ENCODE measurements around the gene VIL1. TPM values are rescaled to one million over a fixed set of nuclear protein-coding genes. Genes with fewer than 3 reads are reported as not detected.

Gene VIL1
- total and polyA plus RNA-seq, 4 donors = 0.06 to 0.77 (median 0.15) TPM

DNA sequence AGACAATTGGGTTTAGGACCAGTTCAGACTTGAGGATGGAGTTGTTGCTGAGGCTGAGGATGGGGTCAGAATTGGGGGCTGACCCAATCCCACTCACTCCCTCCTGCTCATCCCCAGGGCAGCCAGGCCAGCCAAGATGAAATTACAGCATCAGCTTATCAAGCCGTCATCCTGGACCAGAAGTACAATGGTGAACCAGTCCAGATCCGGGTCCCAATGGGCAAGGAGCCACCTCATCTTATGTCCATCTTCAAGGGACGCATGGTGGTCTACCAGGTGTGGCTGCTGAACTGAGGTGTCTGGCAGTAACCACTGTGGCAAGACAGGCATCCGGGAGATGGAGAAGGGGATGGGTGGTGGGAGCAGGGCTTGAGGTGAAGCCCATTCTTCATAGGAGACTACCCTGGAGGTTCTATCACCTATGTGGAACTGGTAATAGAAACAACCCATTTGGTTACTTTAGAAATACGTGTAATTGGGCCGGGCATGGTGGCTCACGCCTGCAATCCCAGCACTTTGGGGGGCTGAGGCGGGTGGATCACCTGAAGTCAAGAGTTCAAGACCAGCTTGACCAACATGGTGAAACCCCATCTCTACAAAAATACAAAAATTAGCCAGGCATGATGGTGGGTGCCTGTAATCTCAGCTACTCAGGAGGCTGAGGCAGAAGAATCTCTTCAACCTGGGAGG, 13.9 kb downstream of the VIL1 start:
- DNase-seq (no peak), ATAC-seq (ENCODE audit: insufficient read depth, low FRiP score) (no peak)
- H3K4me1 ChIP-seq (ENCODE audit: control insufficient read depth in 5 of 5, insufficient read depth in 5 of 5, low read length in 5 of 5) = no peaks in the 10 kb centered on the region
- no peak overlapping the region for H3K27ac ChIP-seq (ENCODE audit: low read depth in 1 of 2, low read length in 1 of 2)
- no peaks in the 10 kb centered on the region for H3K36me3 ChIP-seq (ENCODE audit: control insufficient read depth in 4 of 4, insufficient read depth in 4 of 4, low read length in 4 of 4)
- no peaks in the 10 kb centered on the region for H3K27me3 ChIP-seq (ENCODE audit: control insufficient read depth in 3 of 3, insufficient read depth in 3 of 3, low read length in 2 of 3)
- H3K9ac ChIP-seq (ENCODE audit: insufficient read depth in 1 of 2, low read length in 2 of 2) = no peak overlapping the region
- H3K4me3 ChIP-seq = no peak overlapping the region
- 95 to 97% methylated on average over 8 of the region's 8 CpGs for WGBS, 2 donors
- H3K9me3 ChIP-seq (ENCODE audit: control insufficient read depth in 4 of 4, insufficient read depth in 3 of 4, low read length in 3 of 4) = no peaks in the 10 kb centered on the region
- TF ChIP-seq, protein P1, sequence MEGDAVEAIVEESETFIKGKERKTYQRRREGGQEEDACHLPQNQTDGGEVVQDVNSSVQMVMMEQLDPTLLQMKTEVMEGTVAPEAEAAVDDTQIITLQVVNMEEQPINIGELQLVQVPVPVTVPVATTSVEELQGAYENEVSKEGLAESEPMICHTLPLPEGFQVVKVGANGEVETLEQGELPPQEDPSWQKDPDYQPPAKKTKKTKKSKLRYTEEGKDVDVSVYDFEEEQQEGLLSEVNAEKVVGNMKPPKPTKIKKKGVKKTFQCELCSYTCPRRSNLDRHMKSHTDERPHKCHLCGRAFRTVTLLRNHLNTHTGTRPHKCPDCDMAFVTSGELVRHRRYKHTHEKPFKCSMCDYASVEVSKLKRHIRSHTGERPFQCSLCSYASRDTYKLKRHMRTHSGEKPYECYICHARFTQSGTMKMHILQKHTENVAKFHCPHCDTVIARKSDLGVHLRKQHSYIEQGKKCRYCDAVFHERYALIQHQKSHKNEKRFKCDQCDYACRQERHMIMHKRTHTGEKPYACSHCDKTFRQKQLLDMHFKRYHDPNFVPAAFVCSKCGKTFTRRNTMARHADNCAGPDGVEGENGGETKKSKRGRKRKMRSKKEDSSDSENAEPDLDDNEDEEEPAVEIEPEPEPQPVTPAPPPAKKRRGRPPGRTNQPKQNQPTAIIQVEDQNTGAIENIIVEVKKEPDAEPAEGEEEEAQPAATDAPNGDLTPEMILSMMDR (IDR thresholded peaks at IDR 0.05; ENCODE audit: control extremely low read depth, extremely low read depth) = no peak

- Histone ChIP-seq H3K27ac (ENCODE audit: low read depth in 1 of 2, low read length in 1 of 2) (no peak overlapping the region), H3K9me3 (ENCODE audit: control insufficient read depth in 4 of 4, insufficient read depth in 3 of 4, low read length in 3 of 4) (no peaks in the 10 kb centered on the region), H3K27me3 (ENCODE audit: control insufficient read depth in 3 of 3, insufficient read depth in 3 of 3, low read length in 2 of 3) (no peaks in the 10 kb centered on the region), H3K4me1 (ENCODE audit: control insufficient read depth in 5 of 5, insufficient read depth in 5 of 5, low read length in 5 of 5) (peaks cover 0 to 6% (median 0%) of the 10 kb centered on the region in 5 donors), H3K9ac (ENCODE audit: insufficient read depth in 1 of 2, low read length in 2 of 2) (no peak overlapping the region), H3K36me3 (ENCODE audit: control insufficient read depth in 4 of 4, insufficient read depth in 4 of 4, low read length in 4 of 4) (no peaks in the 10 kb centered on the region), H3K4me3 (no peak overlapping the region)
- ATAC-seq (ENCODE audit: insufficient read depth, low FRiP score) (no peak), DNase-seq (no peak)
- WGBS, 2 donors = 92 to 94% methylated on average over 9 of the region's 9 CpGs
- TF ChIP-seq, protein P1 (IDR thresholded peaks at IDR 0.05; ENCODE audit: control extremely low read depth, extremely low read depth) = no peak
Measured at GRCh38 chr2:218434456-218434855, 15.5 kb downstream of the VIL1 start.

GRCh38 chr2:218435003-218435982, 16.4 kb downstream of the VIL1 start:
- H3K27ac ChIP-seq (ENCODE audit: low read depth in 1 of 2, low read length in 1 of 2) = no peak overlapping the region
- H3K36me3 ChIP-seq (ENCODE audit: control insufficient read depth in 4 of 4, insufficient read depth in 4 of 4, low read length in 4 of 4) = no peaks in the 10 kb centered on the region
- ATAC-seq (ENCODE audit: insufficient read depth, low FRiP score) (no peak), DNase-seq (no peak)
- no peaks in the 10 kb centered on the region for H3K9me3 ChIP-seq (ENCODE audit: control insufficient read depth in 4 of 4, insufficient read depth in 3 of 4, low read length in 3 of 4)
- H3K4me1 ChIP-seq (ENCODE audit: control insufficient read depth in 5 of 5, insufficient read depth in 5 of 5, low read length in 5 of 5) = peaks cover 0 to 6% (median 0%) of the 10 kb centered on the region in 5 donors
- no peaks in the 10 kb centered on the region for H3K27me3 ChIP-seq (ENCODE audit: control insufficient read depth in 3 of 3, insufficient read depth in 3 of 3, low read length in 2 of 3)
- no peak overlapping the region for H3K9ac ChIP-seq (ENCODE audit: insufficient read depth in 1 of 2, low read length in 2 of 2)
- TF ChIP-seq, protein P1 (IDR thresholded peaks at IDR 0.05; ENCODE audit: control extremely low read depth, extremely low read depth) = no peak
- H3K4me3 ChIP-seq = no peak overlapping the region
- WGBS, 2 donors = 91 to 95% methylated on average over 11 of the region's 11 CpGs

Measured in lung (tissue), 12 donors.